K562 (cell line): ENCODE measurements around the gene C1QTNF7. TPM values are rescaled to one million over a fixed set of nuclear protein-coding genes. Genes with fewer than 3 reads are reported as not detected.

ENCODE experiments used
- ATAC-seq: fragments of 200-7000 bp; cut with Tn5 transposase; 3 replicates; pipeline ENCODE4 v1.9.1; 2020; ENCODE audit warnings: moderate library complexity
- BruUV-seq: library from RNA; stranded (reverse); fragments of 400-500 nt; replicated peaks from 2 replicates; lab custom pipeline; 2021; lab: Mats Ljungman, UMichigan
- CTCF ChIA-PET: fragments of 300-600 bp; formaldehyde crosslinking; extraction: SDS; loops from one replicate; lab custom pipeline; 2021; ENCODE audit warnings: low intra/inter-chr PET ratio; lab: Yijun Ruan, JAX
- POLR2A ChIA-PET: fragments of 300-600, 350-650 bp; sonication (Branson Sonifier 250); formaldehyde crosslinking; extraction: SDS; loops from one replicate; lab custom pipeline; 2021; ENCODE audit warnings: antibody characterized with exemption, inconsistent platforms; lab: Yijun Ruan, JAX
- DNase-seq, 4 experiments: peaks; one replicate each; pipeline versions ENCODE4 v3.0.0 to v3.0.0-alpha.2; 2011 to 2018; ENCODE audit warnings: low spot score in 3 of 4, mixed read lengths in 3 of 4; ENCODE audit errors: extremely low read depth in 1 of 4
- FAIRE-seq: peaks from 2 replicates; lab custom pipeline; 2011; peaks lifted over from hg19 to GRCh38; lab: Jason Lieb, UNC
- H2AFZ ChIP-seq: 2 replicates; pipeline ENCODE4 v1.6.0; 2011; ENCODE audit warnings: low read depth, low read length, control low read depth, inconsistent platforms
- H3K27ac ChIP-seq: fragments of 200-600 bp; 3 replicates; pipeline ENCODE4 v1.8.0; 2011; ENCODE audit warnings: low read depth, mild to moderate bottlenecking, control low read depth, inconsistent platforms, low read length, moderate library complexity, mixed read lengths; ENCODE audit errors: extremely low read depth
- H3K27me3 ChIP-seq, 2 experiments: fragments of 300-600 bp in 1 of 2; 2 replicates in 1 of 2; 3 replicates in 1 of 2; pipeline versions ENCODE4 v1.6.0 to v1.8.0; 2011; ENCODE audit warnings: inconsistent platforms in 2 of 2, low read length in 2 of 2, mild to moderate bottlenecking in 1 of 2, mixed read lengths in 1 of 2, moderate library complexity in 1 of 2; ENCODE audit not compliant: control insufficient read depth in 2 of 2, insufficient read depth in 2 of 2
- H3K36me3 ChIP-seq: fragments of 300-600 bp; 3 replicates; pipeline ENCODE4 v1.8.0; 2011; ENCODE audit warnings: mild to moderate bottlenecking, low read length, inconsistent platforms; ENCODE audit not compliant: control insufficient read depth, insufficient read depth
- H3K4me1 ChIP-seq, 2 experiments: fragments of 200-600 bp in 1 of 2; replicated peaks in 1 of 2; 2 replicates in 1 of 2; 3 replicates in 1 of 2; pipeline versions ENCODE4 v1.5.1 to v1.8.0; 2011; ENCODE audit warnings: inconsistent platforms in 2 of 2, low read length in 2 of 2, mild to moderate bottlenecking in 1 of 2, mixed read lengths in 1 of 2, moderate library complexity in 1 of 2; ENCODE audit not compliant: control insufficient read depth in 2 of 2, insufficient read depth in 2 of 2
- H3K4me2 ChIP-seq: 2 replicates; pipeline ENCODE4 v1.6.1; 2011; ENCODE audit warnings: low read length, control low read depth, inconsistent platforms, mixed read lengths; ENCODE audit not compliant: insufficient read depth
- H3K4me3 ChIP-seq: fragments of 200-600 bp; sonication (generic), shearing (Covaris generic); 2 replicates; pipeline ENCODE4 v1.5.1; 2016; ENCODE audit warnings: control low read depth, inconsistent platforms
- H3K79me2 ChIP-seq: fragments of 200-600 bp; 3 replicates; pipeline ENCODE4 v1.8.0; 2011; ENCODE audit warnings: low read length, inconsistent platforms; ENCODE audit not compliant: control insufficient read depth, insufficient read depth
- H3K9ac ChIP-seq, 2 experiments: 2 replicates each; pipeline versions ENCODE4 v1.6.0 to v1.6.1; 2011; ENCODE audit warnings: low read depth in 2 of 2, low read length in 2 of 2, control low read depth in 1 of 2, inconsistent platforms in 1 of 2, mild to moderate bottlenecking in 1 of 2, mixed read lengths in 1 of 2; ENCODE audit not compliant: insufficient read depth in 1 of 2
- H3K9me1 ChIP-seq: one replicate; pipeline ENCODE4 v1.6.0; 2011; ENCODE audit warnings: inconsistent platforms, mild to moderate bottlenecking, low read length, moderate library complexity; ENCODE audit not compliant: control insufficient read depth, insufficient read depth
- H3K9me3 ChIP-seq: replicated peaks from 2 replicates; pipeline ENCODE4 v1.5.1; 2011; ENCODE audit warnings: low read depth, low read length, inconsistent platforms; ENCODE audit not compliant: control insufficient read depth, insufficient read depth
- H4K20me1 ChIP-seq: replicated peaks from 2 replicates; pipeline ENCODE4 v1.6.1; 2011; ENCODE audit warnings: low read length, inconsistent platforms, mixed read lengths; ENCODE audit not compliant: control insufficient read depth, insufficient read depth
- BDP1 ChIP-seq: IDR thresholded peaks from 3 replicates; pipeline ENCODE4 v1.6.1; 2011; ENCODE audit not compliant: insufficient read length, insufficient read depth
- CCAR2 ChIP-seq: fragments of 200-400 bp; formaldehyde crosslinking; IDR thresholded peaks from 2 replicates; pipeline ENCODE4 v1.6.1; 2017; ENCODE audit warnings: mild to moderate bottlenecking, low read depth, low read length
- ESRRA ChIP-seq: fragments of 450-650 bp; IDR thresholded peaks from 2 replicates; pipeline ENCODE4 v1.6.1; 2014; ENCODE audit warnings: low read depth, mild to moderate bottlenecking, moderate library complexity, borderline replicate concordance
- FOXM1 ChIP-seq, 2 experiments: fragments of 450-650 bp in 1 of 2; sonication (generic) in 1 of 2; formaldehyde crosslinking in 1 of 2; IDR thresholded peaks; 2 replicates each; pipeline versions ENCODE4 v1.6.1 to v1.9.0; 2017 to 2022; ENCODE audit warnings: low read depth in 2 of 2, mild to moderate bottlenecking in 2 of 2, missing genetic modification reagents in 1 of 2, moderate library complexity in 1 of 2
- NKRF ChIP-seq: fragments of 450-650 bp; IDR thresholded peaks from 2 replicates; pipeline ENCODE4 v1.6.1; 2016; ENCODE audit warnings: borderline replicate concordance
- PHB2 ChIP-seq: fragments of 450-650 bp; IDR thresholded peaks from 2 replicates; pipeline ENCODE4 v1.6.1; 2017; ENCODE audit warnings: low read depth
- PREB ChIP-seq: sonication (generic); formaldehyde crosslinking; IDR thresholded peaks from 2 replicates; pipeline ENCODE4 v1.8.1; 2023; ENCODE audit warnings: mild to moderate bottlenecking, missing genetic modification reagents
- RFX1 ChIP-seq: fragments of 450-650 bp; IDR thresholded peaks from 2 replicates; pipeline ENCODE4 v1.6.1; 2016; ENCODE audit warnings: mild to moderate bottlenecking, moderate library complexity
- SP2 ChIP-seq: IDR thresholded peaks from 2 replicates; pipeline ENCODE4 v1.6.1; 2011; ENCODE audit warnings: mild to moderate bottlenecking, low read depth, low read length, moderate library complexity; ENCODE audit not compliant: poor library complexity, severe bottlenecking; ENCODE audit errors: extremely low read depth
- SREBF2 ChIP-seq: sonication (generic); formaldehyde crosslinking; IDR thresholded peaks from 2 replicates; pipeline ENCODE4 v1.4.0; 2020; ENCODE audit warnings: mild to moderate bottlenecking, missing genetic modification reagents
- TAF9B ChIP-seq: fragments of 450-650 bp; IDR thresholded peaks from 2 replicates; pipeline ENCODE4 v1.6.1; 2018; ENCODE audit warnings: mild to moderate bottlenecking; ENCODE audit not compliant: partially characterized antibody
- ZNF263 ChIP-seq: sonication (generic); formaldehyde crosslinking; IDR thresholded peaks from 2 replicates; pipeline ENCODE4 v1.8.0; 2022; ENCODE audit warnings: mild to moderate bottlenecking, missing genetic modification reagents, borderline replicate concordance
- ZNF280B ChIP-seq: fragments of 250-450 bp; sonication (Bioruptor Pico); IDR thresholded peaks from 2 replicates; pipeline ENCODE4 v1.5.1; 2021; ENCODE audit warnings: mild to moderate bottlenecking
- WGBS: fragments of 100-300 bp; shearing (Covaris generic); methylation state at CpG from one replicate; pipeline ENCODE4 v1.1.6; 2016; ENCODE audit warnings: low coverage, mixed read lengths; ENCODE audit not compliant: insufficient coverage; ENCODE audit errors: missing lambda C conversion rate; 5-methylcytosine and 5-hydroxymethylcytosine counted together
- in situ Hi-C: fragments of 300-500 bp; cut with MboI; formaldehyde crosslinking; loops from 4 replicates; pipeline ENCODE4 v1.15.0; 2018; ENCODE audit warnings: inconsistent platforms, mixed read lengths
- intact Hi-C: fragments of 100-400 bp; cut with micrococcal nuclease; formaldehyde crosslinking; loops from 2 replicates; pipeline ENCODE4 v1.14.2; 2022
- polyA plus RNA-seq, 8 experiments: library from polyadenylated mRNA; depleted of rRNA in 4 of 8; stranded (reverse) in 5 of 8; unstranded in 3 of 8; fragments of >200 nt; fragmentation: Nextera tagmentation in 2 of 8; fragmentation: Illumina TruSeq in 1 of 8; extraction: Ambion mirVana in 2 of 8; extraction: Trizol in 1 of 8; gene quantifications; 2 replicates each; pipeline versions ENCODE4 v1.2.1 to v1.2.3, GENCODE V29; 2011 to 2014; ENCODE audit warnings: inconsistent platforms in 1 of 8, missing spikeins in 1 of 8
- total RNA-seq, 7 experiments: library from RNA; depleted of rRNA in 6 of 7; stranded (reverse); fragments of >200 nt in 6 of 7; fragmentation: Illumina TruSeq in 2 of 7; extraction: Trizol in 2 of 7; gene quantifications; 2 replicates each; pipeline versions ENCODE4 v1.2.1 to v1.2.3, GENCODE V29; 2011 to 2021; ENCODE audit warnings: low replicate concordance in 1 of 7

C1QTNF7 gene
- total and polyA plus RNA-seq, 9 of the 15 experiments (the other 6 are each of a cell fraction or from before 2014, with no cell fraction given) = not detected

- BruUV-seq = no TSS peak
- intact Hi-C loops (no loop called here), in situ Hi-C loops (loop anchor here (10.0 kb wide), 1 partner anchor 225 kb away; no protein-coding TSS in a partner anchor)
- H3K9ac ChIP-seq = no peak overlapping the region
- H3K27ac ChIP-seq = no peak overlapping the region
- no peak for DNase-seq
- H3K9me1 ChIP-seq = no peaks in the 10 kb centered on the region
- no peaks in the 10 kb centered on the region for H3K79me2 ChIP-seq
- no peaks in the 10 kb centered on the region for H3K27me3 ChIP-seq
- H2AFZ ChIP-seq = no peak overlapping the region
- H3K4me1 ChIP-seq = no peaks in the 10 kb centered on the region
- ChIA-PET CTCF (no interaction called here), POLR2A (no interaction called here)
- no peak overlapping the region for H3K4me3 ChIP-seq
- no peak overlapping the region for H3K4me2 ChIP-seq
- no peaks in the 10 kb centered on the region for H3K9me3 ChIP-seq
- TF ChIP-seq SP2 = no peak
- TF ChIP-seq SREBF2 = no peak
- TF ChIP-seq RFX1 = no peak
- no peak for TF ChIP-seq BDP1
- TF ChIP-seq ZNF263 (CRISPR knock-in tag) = no peak
- no peak for TF ChIP-seq PHB2
- H3K36me3 ChIP-seq = no peaks in the 10 kb centered on the region
- no peak for FAIRE-seq
- no peak for ATAC-seq
- H4K20me1 ChIP-seq = no peaks in the 10 kb centered on the region
Observed at GRCh38 chr4:15459706-15460105, 31.9 kb downstream of the C1QTNF7 start.

- Histone ChIP-seq H3K36me3 (no peaks in the 10 kb centered on the region), H3K9me1 (no peaks in the 10 kb centered on the region), H3K27ac (no peak overlapping the region), H3K9me3 (no peaks in the 10 kb centered on the region), H4K20me1 (no peaks in the 10 kb centered on the region), H3K79me2 (no peaks in the 10 kb centered on the region), H3K4me2 (no peak overlapping the region), H3K27me3 (peaks cover 4 to 5% of the 10 kb centered on the region in 2 experiments; a peak in 4 of 5 replicates), H3K9ac (no peak overlapping the region), H3K4me1 (no peaks in the 10 kb centered on the region), H2AFZ (no peak overlapping the region), H3K4me3 (no peak overlapping the region)
- ChIA-PET CTCF (no interaction called here), POLR2A (no interaction called here)
- FAIRE-seq (no peak), DNase-seq (no peak), ATAC-seq (no peak)
- WGBS = 10% methylated on average over 1 of the region's 1 CpG
- in situ Hi-C loops = no loop called here
- intact Hi-C loops = no loop called here
- no TSS peak for BruUV-seq
- TF ChIP-seq ZNF280B (CRISPR knock-in tag) (no peak), PREB (CRISPR knock-in tag) (no peak), ESRRA (no peak), TAF9B (no peak), FOXM1 (IDR thresholded peaks at IDR 0.05; ENCODE audit: low read depth) (no peak), FOXM1 (CRISPR knock-in tag; IDR thresholded peaks at IDR 0.05; ENCODE audit: low read depth) (no peak), CCAR2 (no peak), NKRF (no peak)
Observed at GRCh38 chr4:15466596-15466995, 38.8 kb downstream of the C1QTNF7 start.
